Kidney capillary endothelial cell (primary cell): ENCODE results near the gene AP1S3.
"Not testable (repeated sequence)": the region's sequence is repeated elsewhere in the genome, so short reads cannot be mapped to it uniquely, and the experiment has no call there.

ENCODE experiments used
- DNase-seq: peaks from one replicate; pipeline ENCODE4 v3.0.0-alpha.2; 2018; ENCODE audit warnings: low spot score

The AP1S3 gene

GRCh38 chr2:223853425-223853837 is 16.0 kb upstream of the AP1S3 start:
- no peak for DNase-seq

DNA sequence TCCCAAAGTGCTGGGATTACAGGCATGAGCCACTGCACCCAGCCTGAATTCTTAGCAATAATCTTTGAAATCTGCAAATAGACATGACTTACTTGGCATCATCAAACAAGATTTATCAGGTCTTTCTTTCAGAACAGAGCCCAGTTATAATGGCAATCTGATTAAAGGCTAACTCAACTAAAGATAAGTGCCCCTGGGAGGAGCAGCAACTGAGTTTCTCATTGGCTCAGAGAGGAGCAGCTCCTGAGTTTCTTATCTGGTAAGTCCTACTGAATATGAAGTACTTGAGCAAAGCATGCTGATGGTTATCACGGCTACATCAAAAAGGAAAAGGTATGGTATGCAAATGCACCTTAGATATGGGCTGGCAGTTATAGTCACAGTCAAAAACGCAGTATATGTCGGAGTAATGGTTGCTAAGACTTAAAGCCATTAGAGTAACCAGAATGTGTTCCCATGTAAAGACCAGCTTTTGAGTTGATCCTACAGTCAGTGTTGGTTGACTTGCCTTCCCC is 15.0 kb upstream of the AP1S3 start:
- no peak for DNase-seq

- no peak for DNase-seq
These were observed 10.0 kb upstream of the AP1S3 start for GRCh38 chr2:223847410-223847809.

DNA sequence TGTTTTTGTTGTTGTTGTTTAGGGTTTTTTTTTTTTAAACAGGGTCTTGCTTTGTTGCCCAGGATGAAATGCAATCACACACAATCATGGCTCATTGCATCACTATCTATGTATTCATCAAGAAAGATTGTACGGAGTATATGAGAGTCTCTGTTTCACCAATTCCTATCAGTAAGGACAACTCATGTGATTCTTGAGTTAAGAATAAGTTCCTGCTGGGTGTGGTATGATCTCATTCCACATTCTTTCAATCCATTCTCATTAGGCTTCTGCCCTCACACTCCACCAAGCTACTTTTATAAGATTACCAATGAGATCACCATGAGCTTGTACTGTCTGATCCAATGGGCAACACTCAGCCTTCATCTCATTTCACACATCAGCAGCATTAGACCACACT is 9.1 kb upstream of the AP1S3 start:
- DNase-seq = no peak

DNA sequence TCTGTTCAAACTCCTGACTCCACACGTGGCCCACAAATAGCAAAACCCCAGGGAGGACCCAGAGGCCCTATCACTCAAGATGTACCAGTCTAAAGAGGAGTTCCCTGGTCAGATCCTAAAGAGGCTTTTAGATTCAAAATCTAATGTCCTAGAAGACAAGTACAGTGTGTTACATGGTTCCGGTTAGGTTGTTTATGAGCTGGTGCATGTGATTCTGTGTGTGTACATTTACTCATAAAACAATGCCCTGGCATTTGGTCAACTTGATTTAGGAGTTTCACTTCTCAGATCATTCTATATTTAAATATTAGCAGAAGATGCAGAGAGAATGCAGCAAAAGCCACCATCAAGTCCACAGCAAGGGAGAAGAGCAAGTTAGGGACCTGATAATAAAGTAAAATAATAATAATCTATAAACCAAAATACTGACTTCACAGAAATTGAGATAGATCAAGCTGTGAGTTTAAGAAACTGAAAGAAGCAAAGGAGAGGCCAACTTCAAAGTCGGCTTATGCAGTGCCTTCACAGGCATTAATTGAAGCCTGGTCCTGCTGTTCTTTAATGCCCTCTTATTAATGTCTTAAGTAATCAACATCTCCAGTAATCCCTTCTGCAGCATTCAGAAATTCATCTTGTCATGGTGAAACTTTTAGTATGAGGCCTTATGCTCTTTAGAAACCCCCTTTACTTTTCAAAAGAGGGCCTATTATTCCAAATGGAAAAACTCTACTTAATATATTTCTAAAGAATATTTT is 4.2 kb upstream of the AP1S3 start:
- DNase-seq = no peak

DNA sequence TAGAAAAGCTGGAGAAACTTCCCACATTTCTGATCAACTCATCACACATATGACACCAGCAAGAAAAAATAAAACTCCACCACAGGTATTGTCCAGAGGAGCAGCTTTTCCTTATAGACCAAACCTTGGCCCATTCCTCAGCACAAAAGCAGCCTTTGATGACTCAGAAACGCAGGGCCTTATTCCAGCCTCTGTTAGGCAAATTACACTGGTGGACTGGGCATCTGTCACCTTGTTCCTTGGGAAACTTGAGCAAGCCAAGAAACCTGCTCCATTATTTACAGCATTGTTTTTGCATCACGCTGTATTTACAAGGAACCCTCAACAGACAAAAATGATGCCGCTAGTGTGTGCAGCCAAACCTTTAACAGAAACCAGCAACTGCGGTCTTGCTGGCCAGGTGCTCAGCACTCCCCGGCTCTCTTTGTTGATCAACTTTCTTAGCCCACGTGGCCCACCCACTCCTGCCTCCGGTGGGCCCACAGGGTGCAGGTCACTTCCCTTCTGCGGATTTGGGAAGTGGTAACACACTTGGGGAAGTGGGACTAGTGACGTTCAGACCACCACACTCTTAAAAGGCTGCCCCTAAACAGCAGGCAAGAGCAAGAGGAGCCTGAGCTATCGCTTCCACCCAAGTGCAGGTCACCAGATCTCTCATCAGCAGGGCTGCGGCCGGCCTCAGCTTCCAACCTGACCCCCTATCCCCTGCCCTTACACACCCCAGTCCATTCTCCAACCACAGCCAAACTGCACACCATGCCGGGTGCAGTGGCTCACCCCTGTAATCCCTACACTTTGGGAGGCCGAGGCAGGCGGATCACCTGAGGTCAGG is 1.5 kb downstream of the AP1S3 start:
- DNase-seq = no peak

GRCh38 chr2:223834431-223834830 is 3.0 kb downstream of the AP1S3 start:
- no peak for DNase-seq

GRCh38 chr2:223832241-223832903 is 5.0 kb downstream of the AP1S3 start:
- no peak for DNase-seq

GRCh38 chr2:223829128-223829527 is 8.3 kb downstream of the AP1S3 start:
- DNase-seq = no peak

DNA sequence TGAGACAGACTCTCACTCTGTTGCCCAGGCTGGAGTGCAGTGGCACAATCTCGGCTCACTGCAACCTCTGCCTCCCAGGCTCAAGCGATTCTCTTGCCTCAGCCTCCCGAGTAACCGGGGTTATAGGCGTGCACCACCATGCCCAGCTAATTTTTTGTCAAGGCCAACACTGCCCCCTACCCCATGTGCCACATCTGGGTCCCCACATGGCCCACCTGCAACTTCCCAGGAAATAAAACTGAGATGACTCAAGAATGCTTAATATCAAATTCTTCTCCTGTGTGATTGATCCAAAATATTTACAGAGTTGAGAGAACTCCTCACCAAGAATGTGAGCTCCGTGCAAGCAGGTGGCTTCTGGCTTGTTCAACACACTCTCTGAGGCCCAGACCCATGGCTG is 9.1 kb downstream of the AP1S3 start:
- no peak for DNase-seq

DNA sequence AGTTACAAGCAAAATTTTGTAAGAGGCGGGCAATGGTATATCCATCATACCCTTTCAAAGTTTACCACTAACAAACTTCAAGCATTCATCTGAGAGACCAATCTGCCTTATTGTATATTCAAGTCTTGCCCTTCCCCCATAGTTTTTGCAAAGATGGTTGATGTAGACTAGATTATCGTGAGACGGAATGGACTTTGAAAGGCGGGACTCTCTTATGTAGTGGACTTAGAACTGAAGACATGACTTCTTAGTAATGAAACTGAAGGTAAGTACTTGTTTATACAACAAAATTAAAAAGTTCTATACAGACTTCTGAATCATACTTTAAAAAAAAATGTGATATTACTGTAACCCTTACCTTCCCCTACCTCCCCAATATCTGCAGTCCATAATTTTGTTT is 10.4 kb downstream of the AP1S3 start:
- no peak for DNase-seq

DNA sequence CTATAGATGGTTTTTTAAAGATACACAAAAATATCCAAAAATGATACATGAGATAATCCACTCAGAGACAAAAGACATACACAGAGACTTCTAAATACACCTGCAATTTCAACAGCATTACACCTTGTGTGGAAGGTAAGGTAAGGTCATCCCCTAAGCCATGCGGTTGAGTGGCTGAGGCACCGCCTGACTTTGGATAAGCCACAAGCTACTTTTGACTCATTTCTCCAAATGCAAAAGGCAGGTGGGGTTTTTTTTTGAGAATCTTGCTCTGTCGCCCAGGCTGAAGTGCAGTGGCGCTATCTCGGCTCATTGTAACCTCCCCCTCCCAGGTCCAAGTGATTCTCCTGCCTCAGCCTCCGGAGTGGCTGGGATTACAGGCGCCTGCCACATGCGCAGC is 13.1 kb downstream of the AP1S3 start:
- no peak for DNase-seq

GRCh38 chr2:223822818-223823217 is 14.6 kb downstream of the AP1S3 start:
- no peak for DNase-seq

GRCh38 chr2:223820549-223820948 is 16.8 kb downstream of the AP1S3 start:
- no peak for DNase-seq

GRCh38 chr2:223819891-223820290 is 17.5 kb downstream of the AP1S3 start:
- no peak for DNase-seq

DNA sequence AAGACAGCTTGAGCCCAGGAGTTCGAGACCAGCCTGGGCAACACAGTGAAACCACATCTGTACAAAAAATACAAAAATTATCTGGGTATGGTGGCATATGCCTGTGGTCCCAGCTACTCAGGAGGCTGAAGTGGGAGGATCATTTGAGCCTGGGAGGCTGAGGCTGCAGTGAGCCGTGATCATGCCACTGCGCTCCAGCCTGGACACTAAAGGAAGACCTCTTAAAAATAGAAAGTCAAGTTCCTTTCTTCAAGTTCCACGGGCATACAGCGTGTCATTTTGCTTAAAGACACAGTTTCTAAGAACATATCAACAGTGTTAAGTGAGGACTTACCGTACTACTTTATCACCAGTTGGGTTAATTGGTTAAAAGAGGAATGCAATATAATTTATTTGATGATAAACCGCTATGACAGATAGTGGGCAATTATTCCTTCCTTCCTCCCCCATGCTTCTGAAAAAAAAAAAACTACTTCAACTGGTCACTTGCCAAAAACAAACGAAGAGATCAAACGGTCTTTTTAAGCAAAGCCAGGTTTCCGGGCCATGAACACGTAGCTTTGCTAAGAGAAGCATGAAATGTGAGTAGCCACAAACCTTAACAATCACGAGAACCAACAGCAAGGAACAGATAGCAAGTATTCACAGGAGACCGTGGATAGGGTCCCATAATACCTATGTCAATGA is 21.4 kb downstream of the AP1S3 start:
- no peak for DNase-seq

DNA sequence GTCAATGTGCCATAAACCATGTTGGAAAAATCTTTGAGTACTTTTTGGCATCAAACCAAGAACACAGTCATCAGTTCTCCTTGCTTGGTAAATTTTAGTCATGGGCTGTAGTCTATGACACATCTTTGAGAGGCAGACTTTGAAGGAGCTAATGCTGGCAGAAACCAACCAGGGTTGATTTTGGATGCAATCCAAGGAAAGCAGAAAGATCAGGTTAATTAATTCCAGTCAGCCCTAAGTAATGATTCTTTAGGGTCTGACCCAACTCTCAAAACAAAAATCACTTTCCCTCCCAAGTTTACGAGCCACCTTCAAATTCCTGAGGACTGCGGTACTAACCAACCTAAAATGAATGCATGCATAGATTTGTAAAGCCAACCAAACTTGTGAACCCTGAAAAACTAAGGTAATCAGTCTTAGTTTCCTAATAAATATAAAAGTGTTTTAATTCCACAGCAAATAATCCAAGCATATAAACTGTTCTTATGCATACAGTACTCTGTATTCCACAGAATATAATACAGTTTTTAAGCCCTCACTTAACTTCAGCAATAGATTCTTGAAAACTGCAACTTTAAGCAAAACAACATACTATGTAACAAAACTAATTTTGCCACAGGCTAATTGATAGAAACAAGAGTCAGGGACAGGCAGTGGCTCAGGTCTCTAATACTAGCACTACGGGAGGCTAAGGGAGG is 22.0 kb downstream of the AP1S3 start:
- peak; percentile 79 for DNase-seq

GRCh38 chr2:223814764-223815163 is 22.6 kb downstream of the AP1S3 start:
- not testable (repeated sequence) for DNase-seq

- DNase-seq = no peak
These were observed 24.1 kb downstream of the AP1S3 start for GRCh38 chr2:223813329-223813728.

DNA sequence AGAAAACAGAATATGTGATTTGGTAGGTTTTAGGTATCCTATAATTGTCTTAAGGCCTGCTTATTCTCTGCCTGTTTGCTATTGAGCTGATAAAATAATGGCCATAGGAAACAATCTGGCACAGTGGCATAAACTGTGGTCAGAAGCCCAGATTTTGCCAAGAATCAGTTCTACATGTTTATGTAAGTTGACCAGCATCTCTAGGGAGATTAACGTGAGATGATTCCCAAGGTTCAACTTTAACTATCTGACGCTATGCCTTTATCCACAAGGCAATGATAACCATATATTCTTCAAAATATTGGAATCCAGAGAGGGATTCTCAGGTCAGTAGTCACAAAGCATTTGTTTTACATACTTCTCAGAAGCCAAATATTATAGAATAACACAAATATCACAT is 25.6 kb downstream of the AP1S3 start:
- no peak for DNase-seq

GRCh38 chr2:223805008-223805407 is 32.4 kb downstream of the AP1S3 start:
- DNase-seq = no peak
